C4-2B (cell line): ENCODE data around the gene UBXN6.

ENCODE experiments used
- CTCF ChIP-seq: fragments of 450-650 bp; conservative IDR thresholded peaks from 2 replicates; pipeline ENCODE4 v1.5.1; 2017; ENCODE audit warnings: mild to moderate bottlenecking
- ZFX ChIP-seq: fragments of 450-650 bp; IDR thresholded peaks from 2 replicates; pipeline ENCODE4 v1.6.1; 2017

DNA sequence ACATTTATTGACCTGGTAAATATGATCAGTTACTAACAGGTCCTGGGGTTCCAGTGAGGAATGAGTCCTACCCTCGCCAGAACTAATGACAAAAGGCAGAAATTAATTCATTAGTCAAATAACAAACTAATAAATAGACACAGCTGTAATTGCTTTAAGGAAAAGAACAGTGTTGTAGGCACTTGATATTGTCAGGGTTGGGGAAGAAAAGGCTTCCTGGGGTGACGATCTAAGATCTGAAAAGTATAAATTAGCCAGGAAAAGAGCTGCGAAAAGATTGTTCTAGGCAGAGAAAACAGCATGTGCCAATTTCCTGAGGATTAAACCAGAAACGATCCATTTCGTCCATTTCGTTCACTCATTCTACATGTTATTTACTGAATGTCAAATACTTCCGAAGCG lies 55.8 kb downstream of the UBXN6 start:
- TF ChIP-seq CTCF: no peak
- no peak for TF ChIP-seq ZFX
